NCI-H345 treated with DMSO at 0.1 percent for 48 hours (cell line): ENCODE data around the gene TGFBR3.

Experiments
- DNase-seq: peaks from one replicate; lab custom pipeline; 2025; ENCODE audit not compliant: unreplicated experiment; lab: John Stamatoyannopoulos, UW

Gene TGFBR3

GRCh38 chr1:91741906-91742305 is 144.0 kb downstream of the TGFBR3 start:
- DNase-seq: no peak

- DNase-seq: no peak
Measured at GRCh38 chr1:91741301-91741700, 144.7 kb downstream of the TGFBR3 start.

GRCh38 chr1:91737650-91738049 is 148.3 kb downstream of the TGFBR3 start:
- DNase-seq: no peak

GRCh38 chr1:91736715-91737615 is 149.0 kb downstream of the TGFBR3 start:
- DNase-seq: no peak

GRCh38 chr1:91736146-91736714 is 149.7 kb downstream of the TGFBR3 start:
- DNase-seq: no peak

- DNase-seq: no peak
Measured at GRCh38 chr1:91735266-91735845, 150.6 kb downstream of the TGFBR3 start.

- no peak for DNase-seq
Measured at GRCh38 chr1:91734761-91735160, 151.2 kb downstream of the TGFBR3 start.

GRCh38 chr1:91733108-91733710 is 152.7 kb downstream of the TGFBR3 start:
- DNase-seq: no peak

GRCh38 chr1:91732291-91733107 is 153.5 kb downstream of the TGFBR3 start:
- DNase-seq: no peak

GRCh38 chr1:91731815-91732214 is 154.1 kb downstream of the TGFBR3 start:
- no peak for DNase-seq

- no peak for DNase-seq
Measured at GRCh38 chr1:91730801-91731732, 154.9 kb downstream of the TGFBR3 start.

- DNase-seq: no peak
Measured at GRCh38 chr1:91729621-91730358, 156.2 kb downstream of the TGFBR3 start.

- no peak for DNase-seq
Measured at GRCh38 chr1:91727763-91728162, 158.2 kb downstream of the TGFBR3 start.

GRCh38 chr1:91725989-91726721 is 159.8 kb downstream of the TGFBR3 start:
- DNase-seq: no peak

- DNase-seq: no peak
Measured at GRCh38 chr1:91725618-91725988, 160.3 kb downstream of the TGFBR3 start.

GRCh38 chr1:91724644-91725043 is 161.3 kb downstream of the TGFBR3 start:
- DNase-seq: no peak

- no peak for DNase-seq
Measured at GRCh38 chr1:91724231-91724630, 161.7 kb downstream of the TGFBR3 start.

- DNase-seq: no peak
Measured at GRCh38 chr1:91720044-91720443, 165.9 kb downstream of the TGFBR3 start.

- no peak for DNase-seq
Measured at GRCh38 chr1:91718877-91719276, 167.1 kb downstream of the TGFBR3 start.
